NOMO-1 treated with DMSO at 0.1 percent for 48 hours (cell line): ENCODE data around the gene PRKCQ.

ENCODE experiments used
- DNase-seq: peaks from one replicate; lab custom pipeline; 2025; ENCODE audit not compliant: unreplicated experiment; lab: John Stamatoyannopoulos, UW

PRKCQ gene

GRCh38 chr10:6528198-6528950 is 51.7 kb downstream of the PRKCQ start:
- no peak for DNase-seq

- DNase-seq: no peak
Measured at GRCh38 chr10:6525599-6526165, 54.4 kb downstream of the PRKCQ start.

- no peak for DNase-seq
Measured at GRCh38 chr10:6522230-6522629, 57.8 kb downstream of the PRKCQ start.

GRCh38 chr10:6520138-6520537 is 59.9 kb downstream of the PRKCQ start:
- no peak for DNase-seq

- no peak for DNase-seq
Measured at GRCh38 chr10:6518791-6519429, 61.2 kb downstream of the PRKCQ start.

- no peak for DNase-seq
Measured at GRCh38 chr10:6516929-6517284, 63.2 kb downstream of the PRKCQ start.

- DNase-seq: no peak
Measured at GRCh38 chr10:6516281-6516928, 63.7 kb downstream of the PRKCQ start.

- peak; percentile 29 for DNase-seq
Measured at GRCh38 chr10:6514844-6515780, 65.0 kb downstream of the PRKCQ start.

- DNase-seq: no peak
Measured at GRCh38 chr10:6514180-6514579, 65.9 kb downstream of the PRKCQ start.

- no peak for DNase-seq
Measured at GRCh38 chr10:6513476-6513875, 66.6 kb downstream of the PRKCQ start.

GRCh38 chr10:6512182-6512581 is 67.9 kb downstream of the PRKCQ start:
- no peak for DNase-seq

- DNase-seq: no peak
Measured at GRCh38 chr10:6511347-6511746, 68.7 kb downstream of the PRKCQ start.

- DNase-seq: no peak
Measured at GRCh38 chr10:6507311-6507710, 72.8 kb downstream of the PRKCQ start.

- no peak for DNase-seq
Measured at GRCh38 chr10:6505300-6505699, 74.8 kb downstream of the PRKCQ start.

GRCh38 chr10:6504296-6504695 is 75.8 kb downstream of the PRKCQ start:
- DNase-seq: no peak

- no peak for DNase-seq
Measured at GRCh38 chr10:6503171-6503570, 76.9 kb downstream of the PRKCQ start.

- no peak for DNase-seq
Measured at GRCh38 chr10:6501931-6502330, 78.1 kb downstream of the PRKCQ start.

GRCh38 chr10:6499974-6500373 is 80.1 kb downstream of the PRKCQ start:
- DNase-seq: no peak

GRCh38 chr10:6498771-6499170 is 81.3 kb downstream of the PRKCQ start:
- DNase-seq: peak; percentile 43

GRCh38 chr10:6497620-6498019 is 82.5 kb downstream of the PRKCQ start:
- no peak for DNase-seq
